Right ventricle myocardium superior (tissue), 1 donor: Measurements from ENCODE around the gene ZFPL1. TPM values are rescaled to one million over a fixed set of nuclear protein-coding genes. Genes with fewer than 3 reads are reported as not detected.
A peak's percentile ranks its signal among the peaks of the same experiment; 100 is the strongest.

Experiments used
- ATAC-seq: fragments of 200-7000 bp; cut with Tn5 transposase; one replicate; pipeline ENCODE4 v1.9.1; 2020; ENCODE audit warnings: mild to moderate bottlenecking; ENCODE audit not compliant: poor library complexity
- DNase-seq: peaks from one replicate; pipeline ENCODE4 v3.0.0-alpha.2; 2020
- intact Hi-C: fragments of 100-400 bp; cut with DNase I; formaldehyde crosslinking; loops from one replicate; pipeline ENCODE4 v1.11.2; 2022
- total RNA-seq: library from RNA; stranded (reverse); fragmentation: NEBNext Ultra II Directional; extraction: Animal tissue kit (Norgen Biotek cat#: 25700); gene quantifications from one replicate; pipeline ENCODE4 v1.2.1, GENCODE V29; 2021
- donor health status: DM: no; HTN: yes; CAD: no; lungs with severe emphysema.

The ZFPL1 gene
- total RNA-seq, 1 donor from 2014 or later = 19.9 TPM

DNA sequence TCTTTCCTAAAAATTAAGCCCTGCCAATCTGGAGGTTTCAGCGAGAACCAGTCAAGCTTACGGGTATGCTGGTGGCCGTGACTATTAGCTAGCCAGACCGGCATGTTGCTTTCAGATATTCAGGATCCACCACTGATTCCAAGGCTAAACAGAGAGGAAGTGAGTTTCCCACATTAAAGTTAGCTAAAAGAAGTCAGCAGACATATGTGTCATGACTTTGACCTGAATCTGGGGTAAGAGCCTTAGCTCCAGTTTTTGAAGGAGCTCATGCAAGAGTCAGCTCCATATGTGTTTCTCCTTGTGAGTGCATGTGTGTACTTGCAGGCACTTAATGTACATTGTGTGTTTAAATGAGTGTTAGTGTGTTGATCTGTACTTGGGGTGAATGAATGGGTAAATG, 1.4 kb downstream of the ZFPL1 start:
- intact Hi-C loops = no loop called here
- DNase-seq = no peak
- no peak for ATAC-seq

DNA sequence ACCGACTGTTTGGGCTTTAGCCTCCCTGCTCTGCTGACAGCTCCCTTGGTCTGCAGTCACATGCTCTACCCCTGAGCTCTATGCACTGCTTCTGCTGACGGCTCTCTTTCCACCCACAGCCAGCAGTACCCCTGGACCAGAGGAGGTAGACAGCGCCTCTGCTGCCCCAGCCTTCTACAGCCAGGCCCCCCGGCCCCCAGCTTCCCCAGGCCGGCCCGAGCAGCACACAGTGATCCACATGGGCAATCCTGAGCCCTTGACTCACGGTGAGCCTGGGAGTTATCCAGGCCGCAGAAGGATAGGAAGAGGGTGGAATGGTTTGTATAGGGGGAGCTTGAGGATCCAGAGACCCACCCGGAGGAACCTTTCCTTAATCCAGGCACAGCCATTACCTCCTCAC, 2.8 kb downstream of the ZFPL1 start:
- intact Hi-C loops = no loop called here
- no peak for DNase-seq
- ATAC-seq = no peak

DNA sequence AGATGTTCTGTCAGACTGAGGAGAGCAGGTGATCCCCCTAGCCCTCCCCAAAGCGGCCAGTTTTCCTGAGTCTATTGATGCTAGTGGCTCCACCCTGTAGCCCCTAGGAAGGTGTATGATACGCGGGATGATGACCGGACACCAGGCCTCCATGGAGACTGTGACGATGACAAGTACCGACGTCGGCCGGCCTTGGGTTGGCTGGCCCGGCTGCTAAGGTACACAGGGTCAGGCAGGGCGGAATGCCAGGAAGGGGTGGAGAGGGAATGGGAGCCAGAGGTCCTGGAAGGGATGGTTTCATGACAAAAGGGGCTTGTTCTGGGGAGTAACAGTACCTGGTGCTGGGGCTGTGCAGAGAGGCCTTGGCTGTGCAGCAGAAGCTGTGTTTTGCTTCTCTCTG, 3.2 kb downstream of the ZFPL1 start:
- intact Hi-C loops = no loop called here
- DNase-seq (no peak), ATAC-seq (no peak)

DNA sequence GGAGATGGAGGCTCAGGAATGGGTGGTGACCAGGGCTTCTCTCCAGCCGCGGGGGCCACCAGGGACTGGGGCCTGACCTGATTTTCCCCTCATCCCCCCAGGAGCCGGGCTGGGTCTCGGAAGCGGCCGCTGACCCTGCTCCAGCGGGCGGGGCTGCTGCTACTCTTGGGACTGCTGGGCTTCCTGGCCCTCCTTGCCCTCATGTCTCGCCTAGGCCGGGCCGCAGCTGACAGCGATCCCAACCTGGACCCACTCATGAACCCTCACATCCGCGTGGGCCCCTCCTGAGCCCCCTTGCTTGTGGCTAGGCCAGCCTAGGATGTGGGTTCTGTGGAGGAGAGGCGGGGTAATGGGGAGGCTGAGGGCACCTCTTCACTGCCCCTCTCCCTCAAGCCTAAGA, 3.8 kb downstream of the ZFPL1 start:
- no peak for DNase-seq
- intact Hi-C loops = no loop called here
- no peak for ATAC-seq

DNA sequence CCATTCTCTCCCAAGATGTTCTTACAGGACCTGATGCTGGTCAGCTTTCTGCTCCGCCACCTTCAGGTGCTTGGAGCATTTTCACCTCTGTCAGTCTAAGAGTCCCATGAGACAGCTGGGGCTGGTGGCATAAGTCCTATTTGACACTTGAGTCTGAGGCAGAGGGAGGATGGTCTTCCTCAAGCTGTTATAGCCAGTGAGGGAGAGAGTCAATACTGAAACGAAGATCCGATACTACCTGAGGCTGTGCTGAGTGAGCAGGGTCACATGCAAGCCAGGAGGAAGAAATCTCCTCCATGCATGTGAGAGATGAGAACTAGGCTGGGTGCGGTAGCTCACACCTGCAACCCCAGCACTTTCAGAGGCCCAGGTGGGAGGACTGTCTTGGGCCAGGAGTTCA, 5.6 kb downstream of the ZFPL1 start:
- ATAC-seq (no peak), DNase-seq (no peak)
- intact Hi-C loops = no loop called here

DNA sequence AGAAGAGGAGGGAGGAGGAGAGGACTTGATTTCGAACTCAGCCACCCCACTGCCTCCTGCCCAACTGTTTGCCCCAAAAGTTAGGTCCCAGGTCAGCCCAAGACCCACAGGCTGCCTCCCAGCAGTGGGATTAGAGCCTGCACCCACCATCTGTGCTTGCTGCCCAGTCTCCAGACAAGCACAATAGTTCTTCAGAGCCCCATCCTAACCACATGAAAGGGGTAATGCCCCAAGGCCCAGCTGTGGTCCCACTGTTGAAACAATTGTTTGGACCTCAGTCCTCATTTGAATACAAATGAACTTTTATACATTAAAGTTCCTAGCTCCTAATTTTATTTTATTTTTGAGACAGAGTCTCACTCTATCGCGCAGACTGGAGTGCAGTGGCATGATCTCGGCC, 6.6 kb downstream of the ZFPL1 start:
- intact Hi-C loops = no loop called here

DNA sequence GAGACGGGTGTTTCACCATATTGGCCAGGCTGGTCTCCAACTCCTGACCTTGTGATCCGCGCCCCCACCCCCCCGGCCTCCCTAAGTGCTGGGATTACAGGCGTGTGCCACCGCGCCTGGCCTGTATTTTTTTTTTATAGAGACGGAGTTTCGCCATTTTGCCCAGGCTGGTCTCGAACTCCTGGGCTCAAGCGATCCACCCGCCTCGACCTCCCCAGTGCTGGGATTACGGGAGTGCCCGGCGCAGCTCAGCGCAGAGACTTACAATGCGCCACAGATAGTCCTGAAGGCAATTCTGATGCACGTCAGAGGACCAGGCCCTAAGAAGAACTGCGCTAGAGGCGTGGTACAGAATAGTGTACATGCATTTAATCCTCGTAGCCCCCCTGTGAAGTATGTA, 11.4 kb downstream of the ZFPL1 start:
- DNase-seq = no peak
- intact Hi-C loops = no loop called here
- ATAC-seq = no peak

More for the DNA sequence above, 6.6 kb downstream of the ZFPL1 start:
- DNase-seq (no peak), ATAC-seq (no peak)

DNA sequence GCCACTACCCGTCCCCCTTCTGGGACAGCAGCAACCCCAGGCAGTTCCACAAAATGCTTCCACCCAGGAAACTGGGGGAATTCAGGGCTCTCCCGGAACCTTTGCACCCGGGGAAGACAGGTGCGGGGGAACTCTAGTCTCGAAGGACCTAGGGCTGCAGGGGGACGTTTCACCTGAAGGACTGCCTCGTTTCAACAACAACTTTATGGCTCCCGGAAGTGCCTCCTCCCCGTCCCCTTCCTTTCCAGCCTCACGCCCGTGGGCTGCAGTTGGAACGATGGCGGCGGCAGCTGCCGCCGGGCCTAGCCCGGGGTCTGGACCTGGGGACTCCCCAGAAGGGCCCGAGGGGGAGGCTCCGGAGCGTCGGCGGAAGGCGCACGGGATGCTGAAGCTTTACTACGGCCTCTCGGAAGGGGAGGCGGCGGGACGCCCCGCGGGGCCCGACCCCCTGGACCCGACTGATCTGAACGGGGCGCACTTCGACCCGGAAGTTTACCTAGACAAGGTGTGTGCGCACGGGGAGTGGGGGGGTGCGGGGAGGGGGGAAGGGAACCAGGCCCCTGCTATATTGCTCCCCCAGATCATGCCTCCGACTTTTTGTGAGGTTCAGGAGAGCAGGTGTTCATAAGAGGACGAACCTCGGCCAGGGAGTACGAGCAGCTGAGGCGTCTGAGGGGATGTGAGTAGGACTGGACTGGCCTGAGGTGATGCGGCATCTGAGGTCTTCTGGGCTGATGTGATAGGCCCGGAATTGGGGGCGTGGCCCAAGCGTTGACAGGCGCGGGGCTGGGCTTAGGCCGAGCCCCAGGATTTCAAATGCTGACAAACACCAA, 12.2 kb downstream of the ZFPL1 start, which contains the start of gene VPS51:
Gene VPS51 (plus strand): TSS at position 241 of the 833 bp plus-strand sequence. CDS start 37 bp downstream, at position 278.
- peak; percentile 97 for ATAC-seq

DNA sequence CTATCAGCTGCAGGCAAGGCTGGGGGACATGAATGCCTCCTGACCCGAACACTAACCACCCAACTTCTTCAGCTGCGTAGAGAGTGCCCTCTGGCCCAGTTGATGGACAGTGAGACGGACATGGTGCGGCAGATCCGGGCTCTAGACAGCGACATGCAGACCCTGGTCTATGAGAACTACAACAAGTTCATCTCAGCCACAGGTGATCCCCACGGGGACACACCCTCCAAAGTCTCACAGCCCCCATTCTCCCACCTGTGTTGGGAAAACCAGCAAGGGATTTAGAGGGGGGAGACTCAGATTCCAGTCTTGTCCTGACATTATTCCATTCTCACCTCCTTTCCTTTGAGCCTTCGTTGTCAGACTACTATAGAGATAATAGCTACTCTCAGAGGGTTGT, 12.9 kb downstream of the ZFPL1 start:
- ATAC-seq (peak; percentile 13), DNase-seq (no peak)
- intact Hi-C loops = no loop called here

More for the DNA sequence above, 12.2 kb downstream of the ZFPL1 start, which contains the start of gene VPS51:
- DNase-seq = peak; percentile 95
- intact Hi-C loops = no loop called here

DNA sequence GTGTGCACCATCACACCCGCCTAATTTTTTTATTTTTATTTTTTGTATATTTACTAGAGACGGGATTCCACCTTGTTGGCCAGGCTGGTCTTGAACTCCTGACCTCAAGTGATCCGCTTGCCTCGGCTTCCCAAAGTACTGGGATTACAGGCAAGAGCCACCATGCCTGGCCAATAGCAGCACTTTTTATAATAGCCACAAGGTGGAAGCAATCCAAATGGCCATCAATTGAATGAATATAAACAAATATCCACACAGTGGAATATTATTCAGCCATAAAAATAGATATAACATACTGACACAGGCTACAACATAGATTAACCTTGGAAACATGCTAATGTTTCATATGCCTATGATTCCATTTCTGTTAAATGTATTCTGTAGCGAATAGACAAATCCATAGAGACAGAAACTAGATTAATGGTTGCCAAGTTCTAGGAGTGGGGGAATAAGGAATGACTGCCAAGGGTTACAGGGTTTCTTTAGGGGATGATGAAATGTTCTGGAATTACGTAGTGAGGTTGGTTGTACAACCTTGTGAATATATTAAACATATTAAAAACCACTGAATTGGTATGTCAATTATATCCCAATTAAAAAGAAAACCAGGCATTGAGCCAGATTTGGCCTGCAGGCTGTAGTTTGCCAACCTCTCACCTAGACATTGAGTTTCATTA, 16.8 kb downstream of the ZFPL1 start:
- ATAC-seq = no peak
- no peak for DNase-seq
- intact Hi-C loops = no loop called here

DNA sequence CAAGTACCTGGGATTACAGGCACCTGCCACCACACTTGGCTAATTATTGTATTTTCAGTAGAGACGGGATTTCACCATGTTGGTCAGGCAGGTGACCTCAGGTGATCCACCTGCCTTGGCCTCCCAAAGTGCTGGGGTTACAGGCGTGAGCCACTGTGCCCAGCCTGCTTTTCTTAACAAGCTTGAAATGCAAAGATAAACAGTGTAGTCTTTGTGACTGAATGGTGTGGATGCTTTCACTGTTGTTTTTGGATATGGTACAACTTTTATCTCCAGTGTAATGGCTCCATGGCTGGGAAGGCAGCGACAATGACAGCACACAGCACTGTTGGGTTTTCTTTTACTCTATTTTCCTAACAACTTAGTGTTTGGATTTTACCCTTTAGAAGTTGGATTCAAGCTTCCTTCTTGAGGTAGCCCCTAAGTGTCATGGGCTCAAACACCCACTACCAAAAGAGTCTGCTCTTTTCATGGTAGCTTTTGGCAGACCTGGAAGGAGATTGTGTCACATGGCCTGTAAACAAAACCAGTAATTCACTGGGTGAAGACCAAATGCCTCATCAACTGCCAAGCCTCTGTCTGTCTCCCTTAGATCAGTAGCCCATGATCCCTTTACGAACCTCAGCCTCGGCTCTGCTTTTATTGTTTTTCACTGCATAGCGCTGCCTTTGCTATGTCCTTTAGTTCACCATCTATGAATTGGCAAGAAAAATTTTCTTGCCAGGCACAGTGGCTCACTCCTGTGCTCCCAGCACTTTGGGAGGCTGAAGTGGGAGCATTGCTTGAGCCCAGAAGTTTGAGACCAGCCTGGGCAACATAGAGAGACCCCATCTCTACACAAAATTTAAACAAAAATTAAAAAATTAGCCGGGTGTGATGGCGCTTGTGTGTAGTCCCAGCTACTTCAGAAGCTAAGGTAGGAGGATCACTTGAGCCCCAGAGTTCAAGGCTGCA, 18.4 kb downstream of the ZFPL1 start:
- ATAC-seq (peak; percentile 61), DNase-seq (no peak)
- intact Hi-C loops = no loop called here

DNA sequence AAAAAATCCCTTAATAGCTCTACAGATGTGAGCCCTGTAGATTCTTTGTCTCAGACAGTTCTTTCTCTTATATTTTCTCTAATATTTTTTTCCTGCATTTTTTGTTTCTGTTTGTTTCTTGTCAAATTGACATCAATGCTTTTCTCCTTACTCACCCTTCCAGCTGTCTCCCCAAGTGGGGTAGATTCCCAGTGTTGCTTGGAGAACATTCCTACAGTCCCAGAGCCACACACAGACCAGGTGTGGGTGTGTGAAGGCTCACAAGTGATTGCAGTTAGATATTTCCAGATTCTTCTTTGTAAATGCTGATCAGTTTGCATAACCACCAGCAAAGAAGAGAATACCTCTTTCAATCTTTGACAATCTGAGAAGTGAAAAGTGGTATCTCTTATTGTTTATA, 19.5 kb downstream of the ZFPL1 start:
- DNase-seq (no peak), ATAC-seq (no peak)
- intact Hi-C loops = no loop called here

DNA sequence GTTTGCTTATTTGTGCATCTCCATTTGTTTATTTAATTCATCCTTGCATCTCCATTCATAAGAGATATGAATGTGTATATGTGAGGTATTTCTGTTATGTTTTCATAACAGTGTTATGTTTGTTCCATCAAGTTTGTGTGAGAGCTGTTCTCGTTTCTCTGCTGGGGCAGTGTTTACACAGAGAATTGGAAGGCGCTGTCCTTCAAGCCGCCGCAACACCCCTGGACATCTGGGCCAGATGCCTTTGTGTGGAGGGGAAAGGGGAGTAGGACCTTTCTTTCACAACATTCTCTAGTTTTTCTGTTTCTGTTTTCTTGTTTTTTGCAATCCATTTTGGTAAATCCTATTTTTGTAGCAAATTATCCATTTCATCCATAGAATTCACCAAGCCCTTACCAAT, 20.6 kb downstream of the ZFPL1 start:
- peak; percentile 56 for ATAC-seq
- no peak for DNase-seq
- intact Hi-C loops = no loop called here

DNA sequence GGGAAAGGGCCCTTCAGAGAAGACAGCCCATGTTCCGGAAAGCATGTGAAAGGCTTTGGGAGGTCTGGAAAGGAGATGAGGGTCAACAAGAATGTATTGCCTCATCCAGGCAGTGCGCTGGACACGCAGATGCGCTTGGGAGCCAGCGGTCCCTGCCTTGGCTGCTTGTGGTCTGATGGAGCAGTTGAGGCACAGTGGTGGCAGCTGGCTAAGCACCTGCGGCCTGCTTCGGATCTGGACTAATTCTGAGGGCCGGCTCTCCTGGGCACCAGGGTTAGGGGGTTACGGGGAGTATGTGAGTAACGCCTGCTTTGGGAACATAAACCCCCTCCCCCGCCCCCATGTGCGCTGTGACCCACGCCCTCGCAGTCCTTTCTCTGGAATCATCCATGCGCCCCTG, 23.1 kb downstream of the ZFPL1 start:
- intact Hi-C loops = no loop called here
- ATAC-seq (no peak), DNase-seq (peak; percentile 37)

DNA sequence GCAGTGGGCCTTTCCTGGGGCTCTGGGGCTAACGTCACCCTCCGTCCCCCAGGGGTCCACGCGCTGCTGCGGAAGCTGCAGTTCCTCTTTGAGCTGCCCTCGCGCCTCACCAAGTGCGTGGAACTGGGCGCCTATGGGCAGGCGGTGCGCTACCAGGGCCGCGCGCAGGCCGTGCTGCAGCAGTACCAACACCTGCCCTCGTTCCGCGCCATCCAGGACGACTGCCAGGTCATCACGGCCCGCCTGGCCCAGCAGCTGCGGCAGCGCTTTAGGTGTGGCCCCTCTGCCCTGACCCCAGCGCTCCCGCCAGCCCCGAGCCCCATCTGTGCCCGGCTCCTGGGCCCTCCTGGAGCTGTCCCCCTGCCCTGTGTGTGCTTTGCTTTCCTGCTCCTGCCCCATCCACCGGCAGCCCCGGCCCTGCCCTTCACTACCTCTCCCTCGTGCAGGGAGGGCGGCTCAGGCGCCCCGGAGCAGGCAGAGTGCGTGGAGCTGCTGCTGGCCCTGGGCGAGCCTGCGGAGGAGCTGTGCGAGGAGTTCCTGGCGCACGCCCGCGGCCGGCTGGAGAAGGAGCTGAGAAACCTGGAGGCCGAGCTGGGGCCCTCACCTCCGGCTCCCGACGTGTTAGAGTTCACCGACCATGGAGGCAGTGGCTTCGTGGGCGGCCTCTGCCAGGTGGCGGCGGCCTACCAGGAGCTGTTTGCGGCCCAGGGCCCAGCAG, 23.9 kb downstream of the ZFPL1 start:
- no peak for ATAC-seq
- DNase-seq = peak; percentile 34
- intact Hi-C loops = no loop called here

DNA sequence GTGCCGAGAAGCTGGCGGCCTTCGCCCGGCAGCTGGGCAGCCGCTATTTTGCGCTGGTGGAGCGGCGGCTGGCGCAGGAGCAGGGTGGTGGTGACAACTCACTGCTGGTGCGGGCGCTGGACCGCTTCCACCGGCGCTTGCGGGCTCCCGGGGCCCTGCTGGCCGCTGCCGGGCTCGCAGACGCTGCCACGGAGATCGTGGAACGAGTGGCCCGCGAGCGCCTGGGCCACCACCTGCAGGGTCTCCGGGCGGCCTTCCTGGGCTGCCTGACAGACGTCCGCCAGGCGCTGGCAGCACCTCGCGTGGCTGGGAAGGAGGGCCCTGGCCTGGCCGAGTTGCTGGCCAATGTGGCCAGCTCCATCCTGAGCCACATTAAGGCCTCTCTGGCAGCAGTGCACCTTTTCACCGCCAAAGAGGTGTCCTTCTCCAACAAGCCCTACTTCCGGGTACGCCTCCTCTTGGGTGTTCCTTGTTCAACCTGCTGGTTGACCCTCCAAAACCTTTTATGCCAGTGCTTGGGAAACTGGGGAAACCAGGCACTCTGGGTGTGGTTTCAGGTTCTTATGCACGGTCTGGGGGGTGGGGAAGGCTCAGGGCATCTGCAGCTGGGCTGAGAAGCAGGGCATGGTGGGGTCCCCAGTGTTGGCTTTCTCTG, 24.6 kb downstream of the ZFPL1 start:
- ATAC-seq (no peak), DNase-seq (no peak)
- intact Hi-C loops = no loop called here

DNA sequence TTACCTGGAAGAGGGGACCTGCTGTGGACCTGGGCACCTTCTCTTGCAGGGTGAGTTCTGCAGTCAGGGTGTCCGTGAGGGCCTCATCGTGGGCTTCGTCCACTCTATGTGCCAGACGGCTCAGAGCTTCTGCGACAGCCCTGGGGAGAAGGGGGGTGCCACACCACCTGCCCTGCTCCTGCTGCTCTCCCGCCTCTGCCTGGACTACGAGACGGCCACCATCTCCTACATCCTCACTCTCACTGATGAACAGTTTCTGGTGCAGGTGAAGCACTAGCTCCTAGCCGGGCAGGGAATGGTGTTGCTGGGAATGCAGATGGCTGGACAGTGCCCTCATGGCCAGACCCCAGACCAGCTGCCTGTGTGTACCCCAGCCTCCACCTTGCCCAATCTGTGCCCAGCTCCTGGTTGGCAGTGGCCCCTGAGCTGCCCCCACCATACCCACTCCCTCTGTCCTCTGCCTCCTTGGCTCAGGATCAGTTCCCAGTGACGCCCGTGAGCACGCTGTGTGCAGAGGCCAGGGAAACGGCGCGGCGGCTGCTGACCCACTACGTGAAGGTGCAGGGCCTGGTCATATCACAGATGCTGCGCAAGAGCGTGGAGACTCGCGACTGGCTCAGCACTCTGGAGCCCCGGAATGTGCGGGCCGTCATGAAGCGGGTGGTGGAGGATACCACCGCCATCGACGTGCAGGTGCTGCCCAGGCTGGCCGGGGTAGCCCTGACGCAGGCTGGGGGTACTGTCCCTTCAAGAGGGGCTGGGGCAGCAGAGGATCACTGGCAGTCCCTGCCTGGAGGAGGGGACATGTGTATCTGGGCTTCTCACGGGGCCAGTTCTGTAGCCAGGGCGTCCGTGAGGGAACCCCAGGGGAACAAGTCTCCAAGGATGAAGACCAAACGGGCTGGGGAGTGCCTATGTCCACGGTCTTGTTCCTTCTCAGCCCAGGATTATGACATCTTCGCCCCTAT, 25.5 kb downstream of the ZFPL1 start:
- ATAC-seq (no peak), DNase-seq (peak; percentile 36)
- intact Hi-C loops = loop anchor here (10.0 kb wide), 1 partner anchor 265 kb away; the partner anchor contains the start of gene CDC42BPG
